ENCODE data around the gene SPTLC3.

GRCh38 chr20:13128173-13128572, 119.4 kb downstream of the SPTLC3 start:
- TF ChIP-seq CTCF (IDR thresholded peaks at IDR 0.05; ENCODE audit: poor library complexity, severe bottlenecking) = no peak
- no peak for TF ChIP-seq POLR2AphosphoS5 (IDR thresholded peaks at IDR 0.05)
- no peak for TF ChIP-seq MXI1 (conservative IDR thresholded peaks at IDR 0.05; ENCODE audit: poor library complexity, severe bottlenecking)

Measured in neural cell (in vitro differentiated cells).